ENCODE data around the gene ZNF516.

Gene ZNF516

GRCh38 chr18:76521417-76522121 lies 26.5 kb upstream of the ZNF516 start:
- TF ChIP-seq CTCF (IDR thresholded peaks at IDR 0.05; ENCODE audit: poor library complexity, severe bottlenecking): no peak
- no peak overlapping the region for H3K4me3 ChIP-seq (ENCODE audit: severe bottlenecking)
- H3K36me3 ChIP-seq (ENCODE audit: low read depth): no peaks in the 10 kb centered on the region
- no peaks in the 10 kb centered on the region for H3K9me3 ChIP-seq (ENCODE audit: severe bottlenecking)
- no peak for ATAC-seq (ENCODE audit: low read depth)
- no peak overlapping the region for H3K27ac ChIP-seq (ENCODE audit: poor library complexity, severe bottlenecking)
- peaks cover 4% of the 10 kb centered on the region for H3K4me1 ChIP-seq (ENCODE audit: insufficient read depth, poor library complexity, severe bottlenecking)
- no peaks in the 10 kb centered on the region for H3K27me3 ChIP-seq (ENCODE audit: insufficient read depth, poor library complexity, severe bottlenecking)
- DNase-seq (ENCODE audit: low spot score): no peak

- ATAC-seq (ENCODE audit: low read depth) (no peak), DNase-seq (ENCODE audit: low spot score) (no peak)
- Histone ChIP-seq H3K4me3 (ENCODE audit: severe bottlenecking) (no peak overlapping the region), H3K9me3 (ENCODE audit: severe bottlenecking) (no peaks in the 10 kb centered on the region), H3K27me3 (ENCODE audit: insufficient read depth, poor library complexity, severe bottlenecking) (no peaks in the 10 kb centered on the region), H3K27ac (ENCODE audit: poor library complexity, severe bottlenecking) (no peak overlapping the region), H3K4me1 (ENCODE audit: insufficient read depth, poor library complexity, severe bottlenecking) (no peaks in the 10 kb centered on the region), H3K36me3 (ENCODE audit: low read depth) (no peaks in the 10 kb centered on the region)
- TF ChIP-seq CTCF (IDR thresholded peaks at IDR 0.05; ENCODE audit: poor library complexity, severe bottlenecking): no peak
These were observed 24.0 kb upstream of the ZNF516 start for GRCh38 chr18:76518860-76519538.

- Histone ChIP-seq H3K4me1 (ENCODE audit: insufficient read depth, poor library complexity, severe bottlenecking) (no peaks in the 10 kb centered on the region), H3K4me3 (ENCODE audit: severe bottlenecking) (no peak overlapping the region), H3K27ac (ENCODE audit: poor library complexity, severe bottlenecking) (no peak overlapping the region), H3K27me3 (ENCODE audit: insufficient read depth, poor library complexity, severe bottlenecking) (no peaks in the 10 kb centered on the region), H3K9me3 (ENCODE audit: severe bottlenecking) (no peaks in the 10 kb centered on the region), H3K36me3 (ENCODE audit: low read depth) (no peaks in the 10 kb centered on the region)
- no peak for ATAC-seq (ENCODE audit: low read depth)
- TF ChIP-seq CTCF (IDR thresholded peaks at IDR 0.05; ENCODE audit: poor library complexity, severe bottlenecking): no peak
- no peak for DNase-seq (ENCODE audit: low spot score)
These were observed 23.2 kb upstream of the ZNF516 start for GRCh38 chr18:76518123-76518859.

GRCh38 chr18:76515576-76515975 lies 20.5 kb upstream of the ZNF516 start:
- H3K27me3 ChIP-seq (ENCODE audit: insufficient read depth, poor library complexity, severe bottlenecking): no peaks in the 10 kb centered on the region
- H3K4me3 ChIP-seq (ENCODE audit: severe bottlenecking): no peak overlapping the region
- no peak overlapping the region for H3K27ac ChIP-seq (ENCODE audit: poor library complexity, severe bottlenecking)
- H3K4me1 ChIP-seq (ENCODE audit: insufficient read depth, poor library complexity, severe bottlenecking): no peaks in the 10 kb centered on the region
- ATAC-seq (ENCODE audit: low read depth) (no peak), DNase-seq (ENCODE audit: low spot score) (no peak)
- no peaks in the 10 kb centered on the region for H3K9me3 ChIP-seq (ENCODE audit: severe bottlenecking)
- no peak for TF ChIP-seq CTCF (IDR thresholded peaks at IDR 0.05; ENCODE audit: poor library complexity, severe bottlenecking)
- H3K36me3 ChIP-seq (ENCODE audit: low read depth): no peaks in the 10 kb centered on the region

All from RWPE2 (cell line).